GM23338 (cell line): Measurements from ENCODE around the gene COMMD4. TPM values are rescaled to one million over a fixed set of nuclear protein-coding genes. Genes with fewer than 3 reads are reported as not detected.

Experiments
- ATAC-seq: fragments of 200-7000 bp; cut with Tn5 transposase; 3 replicates; pipeline ENCODE4 v1.9.1; 2020
- DNase-seq: peaks from one replicate; pipeline ENCODE4 v3.0.0-alpha.2; 2015; ENCODE audit warnings: low spot score
- H2AFZ ChIP-seq: fragments of 200-600 bp; sonication (generic); 2 replicates; pipeline ENCODE4 v1.8.0; 2016; ENCODE audit warnings: antibody characterized with exemption, mild to moderate bottlenecking, moderate library complexity
- H3F3A ChIP-seq: fragments of 200-600 bp; sonication (generic); replicated peaks from 2 replicates; pipeline ENCODE4 v1.8.0; 2017; ENCODE audit warnings: antibody characterized with exemption, mixed run types, low read depth
- H3K27ac ChIP-seq: fragments of 200-600 bp; sonication (generic); 2 replicates; pipeline ENCODE4 v1.6.1; 2016; ENCODE audit warnings: low read depth
- H3K27me3 ChIP-seq: fragments of 200-600 bp; sonication (generic); 2 replicates; pipeline ENCODE4 v1.8.0; 2016; ENCODE audit warnings: mild to moderate bottlenecking, mixed run types, moderate library complexity; ENCODE audit not compliant: insufficient read depth
- H3K36me3 ChIP-seq: fragments of 200-600 bp; sonication (generic); 2 replicates; pipeline ENCODE4 v1.8.0; 2016; ENCODE audit warnings: mild to moderate bottlenecking; ENCODE audit not compliant: insufficient read depth
- H3K4me1 ChIP-seq: fragments of 200-600 bp; sonication (generic); 2 replicates; pipeline ENCODE4 v1.8.0; 2016; ENCODE audit warnings: mild to moderate bottlenecking, moderate library complexity; ENCODE audit not compliant: insufficient read depth
- H3K4me2 ChIP-seq: fragments of 200-600 bp; sonication (generic); 2 replicates; pipeline ENCODE4 v1.7.1; 2017; ENCODE audit warnings: mixed run types
- H3K4me3 ChIP-seq: fragments of 200-600 bp; sonication (generic); 2 replicates; pipeline ENCODE4 v1.6.1; 2016; ENCODE audit warnings: mixed run types
- H3K79me2 ChIP-seq: fragments of 200-600 bp; sonication (generic); replicated peaks from 2 replicates; pipeline ENCODE4 v1.8.0; 2017; ENCODE audit warnings: mild to moderate bottlenecking; ENCODE audit not compliant: insufficient read depth
- H3K9me2 ChIP-seq: fragments of 200-600 bp; sonication (generic); 2 replicates; pipeline ENCODE4 v1.8.0; 2017; ENCODE audit not compliant: insufficient read depth
- H4K20me1 ChIP-seq: fragments of 200-600 bp; sonication (generic); replicated peaks from 2 replicates; pipeline ENCODE4 v1.8.0; 2017; ENCODE audit warnings: mild to moderate bottlenecking; ENCODE audit not compliant: insufficient read depth
- H3K27ac Mint-ChIP-seq: 2 replicates; pipeline ENCODE4 v1.8.0; 2020; ENCODE audit warnings: inconsistent platforms, mild to moderate bottlenecking, moderate library complexity, mixed read lengths
- H3K27me3 Mint-ChIP-seq: 3 replicates; pipeline ENCODE4 v1.8.0; 2022; ENCODE audit warnings: low read depth, mild to moderate bottlenecking, moderate library complexity, mixed read lengths, inconsistent platforms; ENCODE audit not compliant: insufficient read depth, poor library complexity
- H3K36me3 Mint-ChIP-seq: 3 replicates; pipeline ENCODE4 v1.8.0; 2021; ENCODE audit warnings: low read depth, mild to moderate bottlenecking, inconsistent platforms, moderate library complexity, mixed read lengths
- H3K4me1 Mint-ChIP-seq: 3 replicates; pipeline ENCODE4 v1.8.0; 2020; ENCODE audit warnings: mild to moderate bottlenecking, inconsistent platforms, mixed read lengths
- H3K4me3 Mint-ChIP-seq: 3 replicates; pipeline ENCODE4 v1.8.0; 2021; ENCODE audit warnings: moderate library complexity, mild to moderate bottlenecking, inconsistent platforms, mixed read lengths
- H3K9me3 Mint-ChIP-seq: 3 replicates; pipeline ENCODE4 v1.8.0; 2020; ENCODE audit warnings: moderate library complexity, mild to moderate bottlenecking, inconsistent platforms, mixed read lengths
- CREB1 ChIP-seq: fragments of 250-450 bp; sonication (Bioruptor Pico); IDR thresholded peaks from 2 replicates; pipeline ENCODE4 v1.5.0; 2020; ENCODE audit warnings: low read depth, mild to moderate bottlenecking, moderate library complexity
- ETS1 ChIP-seq: IDR thresholded peaks from 2 replicates; pipeline ENCODE4 v1.6.1; 2016; ENCODE audit warnings: antibody characterized with exemption
- EZH2 ChIP-seq: fragments of 200-600 bp; sonication (generic); IDR thresholded peaks from one replicate; pipeline ENCODE4 v1.8.0; 2017; ENCODE audit warnings: antibody characterized with exemption, mild to moderate bottlenecking, low read depth; ENCODE audit not compliant: unreplicated experiment
- EZH2phosphoT487 ChIP-seq: fragments of 200-600 bp; sonication (generic); IDR thresholded peaks from one replicate; pipeline ENCODE4 v1.8.1; 2018; ENCODE audit warnings: antibody characterized with exemption; ENCODE audit not compliant: unreplicated experiment
- JUNB ChIP-seq: IDR thresholded peaks from one replicate; pipeline ENCODE4 v1.6.1; 2016; ENCODE audit warnings: antibody characterized with exemption; ENCODE audit not compliant: unreplicated experiment
- NANOG ChIP-seq: IDR thresholded peaks from 2 replicates; pipeline ENCODE4 v1.6.1; 2016; ENCODE audit warnings: antibody characterized with exemption, borderline replicate concordance
- POLR2AphosphoS5 ChIP-seq: IDR thresholded peaks from 2 replicates; pipeline ENCODE4 v1.6.1; 2016; ENCODE audit warnings: antibody characterized with exemption, low read depth
- STAT1 ChIP-seq: IDR thresholded peaks from one replicate; pipeline ENCODE4 v1.6.1; 2016; ENCODE audit warnings: antibody characterized with exemption; ENCODE audit not compliant: unreplicated experiment
- ZNF114 ChIP-seq: fragments of 250-450 bp; sonication (Bioruptor Pico); IDR thresholded peaks from 2 replicates; pipeline ENCODE4 v1.5.0; 2020; ENCODE audit warnings: mild to moderate bottlenecking, moderate library complexity
- ZNF331 ChIP-seq: fragments of 250-450 bp; sonication (Bioruptor Pico); IDR thresholded peaks from 2 replicates; pipeline ENCODE4 v1.5.0; 2020; ENCODE audit warnings: low read depth, mild to moderate bottlenecking, moderate library complexity
- polyA plus RNA-seq: library from polyadenylated mRNA; unstranded; fragments of >200 nt; fragmentation: Nextera tagmentation; extraction: Ambion mirVana; gene quantifications from 2 replicates; pipeline ENCODE4 v1.2.1, GENCODE V29; 2016
- total RNA-seq: library from RNA; depleted of rRNA; stranded (reverse); fragments of >200 nt; shearing (Covaris generic); gene quantifications from 2 replicates; pipeline ENCODE4 v1.2.3, GENCODE V29; 2014
- TF ChIP-seq, protein P1 (sequence below): IDR thresholded peaks from one replicate; pipeline ENCODE4 v1.6.1; 2018; ENCODE audit warnings: antibody characterized with exemption; ENCODE audit not compliant: unreplicated experiment
- TF ChIP-seq, protein P2 (sequence below), 2 experiments: fragments of 200-600 bp in 1 of 2; sonication (generic) in 1 of 2; conservative IDR thresholded peaks; 2 replicates each; pipeline versions ENCODE4 v1.5.1 to v1.6.1; 2016 to 2017; ENCODE audit warnings: antibody characterized with exemption in 2 of 2, low read depth in 2 of 2, mild to moderate bottlenecking in 2 of 2, moderate library complexity in 1 of 2

COMMD4 gene
- total and polyA plus RNA-seq, 2 experiments from 2014 or later: 131 TPM

DNA sequence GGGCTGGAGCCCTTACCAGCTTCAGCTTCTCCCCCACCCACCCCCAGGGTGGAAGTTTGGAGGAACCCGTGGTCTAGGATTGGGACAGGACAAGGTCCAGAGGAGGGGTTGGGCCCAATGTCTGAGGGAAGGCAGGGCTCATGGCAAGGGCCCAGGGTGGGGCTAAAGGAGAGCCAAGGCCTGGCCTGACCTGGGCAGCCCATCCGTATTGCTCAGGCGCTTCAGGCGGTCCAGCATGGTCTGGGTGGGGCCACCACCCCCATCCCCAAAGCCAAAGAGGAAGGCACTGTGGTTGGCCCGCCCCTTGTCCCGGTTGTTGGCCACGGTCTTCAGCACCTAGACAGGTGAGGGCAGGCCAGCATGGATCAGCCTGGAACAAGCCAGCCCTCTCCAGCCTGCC lies 25.0 kb downstream of the COMMD4 start:
- no peak for ATAC-seq
- no peaks in the 10 kb centered on the region for H3K9me3 Mint-ChIP-seq
- no peak overlapping the region for H3K27ac Mint-ChIP-seq

GRCh38 chr15:75361361-75361988 lies 25.6 kb downstream of the COMMD4 start:
- H3K27me3 Mint-ChIP-seq: peaks cover 15% of the 10 kb centered on the region

More for the DNA sequence above, 25.0 kb downstream of the COMMD4 start:
- Histone ChIP-seq H4K20me1 (no peaks in the 10 kb centered on the region), H3F3A (no peaks in the 10 kb centered on the region), H3K4me2 (no peak overlapping the region), H3K36me3 (no peaks in the 10 kb centered on the region), H3K27me3 (no peaks in the 10 kb centered on the region), H3K79me2 (no peaks in the 10 kb centered on the region), H3K4me3 (no peak overlapping the region), H2AFZ (no peak overlapping the region), H3K4me1 (no peaks in the 10 kb centered on the region), H3K9me2 (no peaks in the 10 kb centered on the region), H3K27ac (no peak overlapping the region)
- no peaks in the 10 kb centered on the region; the same call in 2 of the 3 replicates for H3K4me1 Mint-ChIP-seq
- peaks cover 15% of the 10 kb centered on the region for H3K27me3 Mint-ChIP-seq
- peaks cover 31% of the 10 kb centered on the region for H3K36me3 Mint-ChIP-seq
- no peak overlapping the region for H3K4me3 Mint-ChIP-seq
- no peak for TF ChIP-seq STAT1
- TF ChIP-seq, protein P1, sequence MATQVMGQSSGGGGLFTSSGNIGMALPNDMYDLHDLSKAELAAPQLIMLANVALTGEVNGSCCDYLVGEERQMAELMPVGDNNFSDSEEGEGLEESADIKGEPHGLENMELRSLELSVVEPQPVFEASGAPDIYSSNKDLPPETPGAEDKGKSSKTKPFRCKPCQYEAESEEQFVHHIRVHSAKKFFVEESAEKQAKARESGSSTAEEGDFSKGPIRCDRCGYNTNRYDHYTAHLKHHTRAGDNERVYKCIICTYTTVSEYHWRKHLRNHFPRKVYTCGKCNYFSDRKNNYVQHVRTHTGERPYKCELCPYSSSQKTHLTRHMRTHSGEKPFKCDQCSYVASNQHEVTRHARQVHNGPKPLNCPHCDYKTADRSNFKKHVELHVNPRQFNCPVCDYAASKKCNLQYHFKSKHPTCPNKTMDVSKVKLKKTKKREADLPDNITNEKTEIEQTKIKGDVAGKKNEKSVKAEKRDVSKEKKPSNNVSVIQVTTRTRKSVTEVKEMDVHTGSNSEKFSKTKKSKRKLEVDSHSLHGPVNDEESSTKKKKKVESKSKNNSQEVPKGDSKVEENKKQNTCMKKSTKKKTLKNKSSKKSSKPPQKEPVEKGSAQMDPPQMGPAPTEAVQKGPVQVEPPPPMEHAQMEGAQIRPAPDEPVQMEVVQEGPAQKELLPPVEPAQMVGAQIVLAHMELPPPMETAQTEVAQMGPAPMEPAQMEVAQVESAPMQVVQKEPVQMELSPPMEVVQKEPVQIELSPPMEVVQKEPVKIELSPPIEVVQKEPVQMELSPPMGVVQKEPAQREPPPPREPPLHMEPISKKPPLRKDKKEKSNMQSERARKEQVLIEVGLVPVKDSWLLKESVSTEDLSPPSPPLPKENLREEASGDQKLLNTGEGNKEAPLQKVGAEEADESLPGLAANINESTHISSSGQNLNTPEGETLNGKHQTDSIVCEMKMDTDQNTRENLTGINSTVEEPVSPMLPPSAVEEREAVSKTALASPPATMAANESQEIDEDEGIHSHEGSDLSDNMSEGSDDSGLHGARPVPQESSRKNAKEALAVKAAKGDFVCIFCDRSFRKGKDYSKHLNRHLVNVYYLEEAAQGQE: no peak
- no peak for TF ChIP-seq CREB1 (CRISPR knock-in tag)
- TF ChIP-seq NANOG: no peak
- no peak for TF ChIP-seq EZH2phosphoT487
- DNase-seq: no peak

More at GRCh38 chr15:75361361-75361988, 25.6 kb downstream of the COMMD4 start:
- Histone ChIP-seq H2AFZ (no peak overlapping the region), H3K79me2 (no peaks in the 10 kb centered on the region), H3K4me1 (no peaks in the 10 kb centered on the region), H3F3A (no peaks in the 10 kb centered on the region), H3K27me3 (no peaks in the 10 kb centered on the region), H3K9me2 (no peaks in the 10 kb centered on the region), H3K27ac (no peak overlapping the region), H3K36me3 (no peaks in the 10 kb centered on the region), H3K4me2 (no peak overlapping the region), H3K4me3 (no peak overlapping the region), H4K20me1 (no peaks in the 10 kb centered on the region)
- no peak for TF ChIP-seq ETS1
- TF ChIP-seq POLR2AphosphoS5: no peak
- TF ChIP-seq, protein P2, sequence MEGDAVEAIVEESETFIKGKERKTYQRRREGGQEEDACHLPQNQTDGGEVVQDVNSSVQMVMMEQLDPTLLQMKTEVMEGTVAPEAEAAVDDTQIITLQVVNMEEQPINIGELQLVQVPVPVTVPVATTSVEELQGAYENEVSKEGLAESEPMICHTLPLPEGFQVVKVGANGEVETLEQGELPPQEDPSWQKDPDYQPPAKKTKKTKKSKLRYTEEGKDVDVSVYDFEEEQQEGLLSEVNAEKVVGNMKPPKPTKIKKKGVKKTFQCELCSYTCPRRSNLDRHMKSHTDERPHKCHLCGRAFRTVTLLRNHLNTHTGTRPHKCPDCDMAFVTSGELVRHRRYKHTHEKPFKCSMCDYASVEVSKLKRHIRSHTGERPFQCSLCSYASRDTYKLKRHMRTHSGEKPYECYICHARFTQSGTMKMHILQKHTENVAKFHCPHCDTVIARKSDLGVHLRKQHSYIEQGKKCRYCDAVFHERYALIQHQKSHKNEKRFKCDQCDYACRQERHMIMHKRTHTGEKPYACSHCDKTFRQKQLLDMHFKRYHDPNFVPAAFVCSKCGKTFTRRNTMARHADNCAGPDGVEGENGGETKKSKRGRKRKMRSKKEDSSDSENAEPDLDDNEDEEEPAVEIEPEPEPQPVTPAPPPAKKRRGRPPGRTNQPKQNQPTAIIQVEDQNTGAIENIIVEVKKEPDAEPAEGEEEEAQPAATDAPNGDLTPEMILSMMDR (conservative IDR thresholded peaks at IDR 0.05; ENCODE audit: low read depth in 2 of 2): no peak
- TF ChIP-seq EZH2: no peak
- no peak for TF ChIP-seq JUNB
- no peak for TF ChIP-seq NANOG
- no peak for TF ChIP-seq ZNF114
- TF ChIP-seq ZNF331 (CRISPR knock-in tag): no peak
- TF ChIP-seq, protein P1: no peak
- TF ChIP-seq STAT1: no peak
- Mint-ChIP-seq H3K9me3 (no peaks in the 10 kb centered on the region), H3K27ac (no peak overlapping the region), H3K4me3 (no peak overlapping the region), H3K36me3 (peaks cover 36% of the 10 kb centered on the region), H3K4me1 (no peaks in the 10 kb centered on the region; the same call in 2 of the 3 replicates)
- ATAC-seq: no peak
- DNase-seq: no peak
